IPS DF 4.7 (cell line): ENCODE results near the gene CCDC74A.
"Not testable (repeated sequence)": the region's sequence is repeated elsewhere in the genome, so short reads cannot be mapped to it uniquely, and the experiment has no call there.

Experiments used
- DNase-seq: peaks from one replicate; pipeline ENCODE4 v3.0.0-alpha.2; 2013; ENCODE audit warnings: low spot score; ENCODE audit errors: extremely low read depth

Gene CCDC74A

GRCh38 chr2:131527131-131528001, at the start of gene CCDC74A:
CCDC74A (plus strand) TSS chr2:131527888; CDS start chr2:131527971, 83 bp downstream.
- not testable (repeated sequence) for DNase-seq

GRCh38 chr2:131478074-131478849, 49.4 kb upstream of the CCDC74A start:
- not testable (repeated sequence) for DNase-seq

DNA sequence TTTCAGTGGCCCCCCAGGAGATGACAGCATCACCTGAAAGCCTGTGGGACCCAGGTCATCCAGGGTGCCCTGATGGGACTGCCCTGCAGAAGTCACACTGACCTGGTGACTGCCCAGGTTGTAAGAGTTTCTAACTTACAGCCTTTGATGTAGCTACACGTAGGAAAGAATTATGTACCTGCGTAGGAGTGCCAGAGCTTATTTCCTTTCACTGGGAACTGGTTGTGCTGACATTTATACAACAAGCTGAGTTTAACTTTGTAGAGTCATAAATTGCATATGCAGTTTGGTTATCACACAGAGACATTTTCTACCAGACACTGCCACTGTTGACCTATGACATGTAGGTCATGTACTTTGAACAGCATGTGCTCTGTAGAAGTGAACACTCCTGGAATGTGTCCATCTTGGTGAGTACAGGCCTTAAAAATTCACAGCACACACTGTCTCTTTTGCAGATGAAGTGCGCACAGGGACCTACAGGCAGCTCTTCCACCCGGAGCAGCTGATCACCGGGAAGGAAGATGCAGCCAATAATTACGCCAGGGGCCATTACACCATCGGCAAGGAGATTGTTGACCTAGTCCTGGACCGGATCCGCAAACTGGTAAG, 48.7 kb upstream of the CCDC74A start:
- DNase-seq = not testable (repeated sequence)

DNA sequence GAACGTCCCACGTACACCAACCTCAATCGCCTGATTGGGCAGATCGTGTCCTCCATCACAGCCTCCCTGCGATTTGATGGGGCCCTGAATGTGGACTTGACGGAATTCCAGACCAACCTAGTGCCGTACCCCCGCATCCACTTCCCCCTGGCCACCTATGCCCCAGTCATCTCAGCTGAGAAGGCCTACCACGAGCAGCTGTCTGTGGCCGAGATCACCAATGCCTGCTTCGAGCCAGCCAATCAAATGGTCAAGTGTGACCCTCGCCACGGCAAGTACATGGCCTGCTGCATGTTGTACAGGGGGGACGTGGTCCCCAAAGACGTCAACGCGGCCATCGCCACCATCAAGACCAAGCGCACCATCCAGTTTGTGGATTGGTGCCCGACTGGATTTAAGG, 47.3 kb upstream of the CCDC74A start:
- DNase-seq = not testable (repeated sequence)

DNA sequence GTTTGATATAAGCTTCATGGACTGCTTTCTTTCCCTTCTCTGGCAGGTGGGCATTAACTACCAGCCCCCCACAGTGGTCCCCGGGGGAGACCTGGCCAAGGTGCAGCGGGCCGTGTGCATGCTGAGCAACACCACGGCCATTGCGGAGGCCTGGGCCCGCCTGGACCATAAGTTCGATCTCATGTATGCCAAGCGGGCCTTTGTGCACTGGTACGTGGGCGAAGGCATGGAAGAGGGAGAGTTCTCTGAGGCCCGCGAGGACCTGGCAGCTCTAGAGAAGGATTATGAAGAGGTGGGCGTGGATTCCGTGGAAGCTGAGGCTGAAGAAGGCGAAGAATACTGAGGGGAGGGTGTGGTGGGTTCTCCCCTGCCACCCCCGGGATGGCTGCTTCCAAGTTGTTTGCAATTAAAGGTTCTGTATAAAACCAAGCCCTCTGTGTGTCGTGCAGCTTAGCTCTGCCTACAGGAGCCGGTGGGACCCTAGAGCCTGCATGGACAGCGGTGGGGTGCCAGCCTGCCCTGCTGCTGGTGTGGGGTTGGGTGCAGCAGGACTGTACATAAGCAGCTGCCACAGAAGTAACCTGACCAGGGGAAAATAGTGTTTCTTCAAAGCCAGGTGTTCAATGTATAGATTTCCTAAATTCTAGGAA, 45.1 kb upstream of the CCDC74A start:
- DNase-seq = not testable (repeated sequence)

- DNase-seq = not testable (repeated sequence)
Observed at GRCh38 chr2:131483981-131484820, 43.5 kb upstream of the CCDC74A start.

DNA sequence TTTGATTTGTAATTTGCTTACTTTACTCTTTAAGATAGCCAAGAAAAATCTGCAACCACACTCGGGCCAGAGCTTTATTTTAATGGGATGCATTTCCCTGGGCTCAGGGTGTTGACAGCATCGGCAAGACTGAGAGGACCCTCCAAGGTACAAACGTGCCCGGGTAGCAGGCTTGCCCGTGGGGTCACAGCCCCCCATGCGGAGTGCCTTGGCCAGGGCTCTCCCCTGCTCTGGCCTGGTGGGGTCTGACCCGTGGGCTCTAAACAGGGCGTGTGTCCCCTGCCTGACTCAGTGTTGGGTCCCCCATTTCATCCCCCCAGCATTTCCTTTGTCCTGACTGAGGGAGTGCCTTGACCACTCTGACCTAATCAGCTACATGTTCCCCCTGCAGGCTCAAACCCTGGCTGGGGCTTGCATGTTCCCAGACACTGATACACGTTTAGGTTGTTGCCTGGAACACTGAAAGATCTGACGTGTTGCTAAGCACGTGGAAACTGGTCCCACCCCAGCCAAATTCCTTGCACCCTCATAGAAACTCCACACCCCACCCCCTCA, 42.7 kb upstream of the CCDC74A start:
- not testable (repeated sequence) for DNase-seq

DNA sequence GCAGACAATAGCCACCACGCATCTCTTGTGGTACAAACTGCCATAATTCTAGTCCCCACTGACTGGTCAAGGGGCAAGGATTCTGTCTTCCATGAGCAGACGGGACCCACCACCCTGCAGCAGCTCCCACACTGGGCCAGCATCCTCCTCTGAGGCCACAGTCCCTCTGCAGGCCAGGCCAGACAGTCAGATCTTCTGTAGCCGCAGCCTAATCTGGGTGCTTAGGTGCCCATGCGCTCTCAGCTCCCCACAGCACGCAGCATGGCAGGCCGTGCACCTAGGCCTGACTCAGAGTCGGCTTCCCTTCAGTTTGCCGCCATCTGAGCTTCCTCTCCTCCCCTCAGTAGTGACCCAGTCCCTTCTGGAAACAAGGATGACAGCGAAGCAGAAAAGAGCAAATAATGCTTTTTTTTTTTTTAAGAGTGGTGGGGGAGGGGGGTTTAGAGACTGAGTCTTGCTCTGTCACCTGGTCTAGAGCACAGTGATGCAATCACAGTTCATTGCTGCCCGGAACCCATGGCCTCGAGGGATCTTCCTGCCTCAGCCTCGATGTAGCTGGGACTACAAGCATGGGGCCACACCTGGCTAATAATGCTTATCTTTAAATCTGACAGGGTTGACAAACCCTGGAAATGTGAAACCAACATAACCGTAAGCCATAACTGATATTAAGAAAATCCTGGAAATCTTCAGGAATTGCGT, 41.3 kb upstream of the CCDC74A start:
- DNase-seq = not testable (repeated sequence)

DNA sequence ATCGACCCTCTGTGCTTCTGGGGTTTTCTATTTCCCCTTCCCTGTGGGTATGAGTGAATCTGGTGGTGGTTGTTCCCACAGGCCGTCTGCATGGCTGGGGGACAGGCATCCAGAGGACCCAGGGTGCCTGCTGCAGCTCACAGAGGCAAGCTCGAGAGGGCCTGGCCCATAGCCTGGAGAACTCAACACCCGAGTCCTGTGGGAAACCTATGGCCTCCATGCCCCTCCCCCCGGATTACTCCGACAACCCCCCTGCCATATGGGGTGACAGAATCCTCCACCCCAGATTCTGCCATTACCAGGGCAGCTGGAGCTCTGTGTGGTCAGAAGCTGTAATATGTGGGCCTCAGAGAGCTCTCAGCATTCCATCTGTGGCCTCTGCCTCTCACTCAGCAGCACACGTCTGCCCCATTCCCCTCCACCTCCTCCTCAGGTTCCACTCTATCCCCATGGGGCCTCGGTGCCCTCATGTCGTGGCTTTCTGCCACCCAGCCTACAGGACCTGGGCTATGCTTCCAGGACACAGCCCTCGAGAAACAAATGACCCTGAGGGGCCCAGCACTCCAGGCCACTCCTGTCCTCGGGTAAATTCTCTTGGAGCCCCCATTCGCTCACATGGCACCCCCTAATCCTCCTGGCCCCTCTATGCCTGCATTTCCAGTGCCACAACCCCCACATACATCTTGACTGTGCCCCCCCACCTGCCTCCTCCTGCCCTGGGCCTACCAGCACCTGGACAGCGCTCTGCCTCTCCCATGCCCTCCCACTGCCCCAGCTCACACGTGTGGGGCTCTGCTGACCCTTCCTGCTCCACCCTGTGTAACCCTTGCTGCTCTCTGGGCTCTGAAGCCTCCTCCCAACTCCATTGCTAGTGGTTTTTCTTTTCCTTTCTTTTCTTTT, 39.1 kb upstream of the CCDC74A start:
- DNase-seq = no peak

GRCh38 chr2:131490616-131491468, 36.8 kb upstream of the CCDC74A start:
- not testable (repeated sequence) for DNase-seq

- DNase-seq = not testable (repeated sequence)
Observed at GRCh38 chr2:131491469-131491836, 36.2 kb upstream of the CCDC74A start.

- not testable (repeated sequence) for DNase-seq
Observed at GRCh38 chr2:131492015-131492417, 35.7 kb upstream of the CCDC74A start, which contains the start of gene MZT2A. MZT2A (minus strand) TSS chr2:131492397; CDS start chr2:131492376, 21 bp downstream.

DNA sequence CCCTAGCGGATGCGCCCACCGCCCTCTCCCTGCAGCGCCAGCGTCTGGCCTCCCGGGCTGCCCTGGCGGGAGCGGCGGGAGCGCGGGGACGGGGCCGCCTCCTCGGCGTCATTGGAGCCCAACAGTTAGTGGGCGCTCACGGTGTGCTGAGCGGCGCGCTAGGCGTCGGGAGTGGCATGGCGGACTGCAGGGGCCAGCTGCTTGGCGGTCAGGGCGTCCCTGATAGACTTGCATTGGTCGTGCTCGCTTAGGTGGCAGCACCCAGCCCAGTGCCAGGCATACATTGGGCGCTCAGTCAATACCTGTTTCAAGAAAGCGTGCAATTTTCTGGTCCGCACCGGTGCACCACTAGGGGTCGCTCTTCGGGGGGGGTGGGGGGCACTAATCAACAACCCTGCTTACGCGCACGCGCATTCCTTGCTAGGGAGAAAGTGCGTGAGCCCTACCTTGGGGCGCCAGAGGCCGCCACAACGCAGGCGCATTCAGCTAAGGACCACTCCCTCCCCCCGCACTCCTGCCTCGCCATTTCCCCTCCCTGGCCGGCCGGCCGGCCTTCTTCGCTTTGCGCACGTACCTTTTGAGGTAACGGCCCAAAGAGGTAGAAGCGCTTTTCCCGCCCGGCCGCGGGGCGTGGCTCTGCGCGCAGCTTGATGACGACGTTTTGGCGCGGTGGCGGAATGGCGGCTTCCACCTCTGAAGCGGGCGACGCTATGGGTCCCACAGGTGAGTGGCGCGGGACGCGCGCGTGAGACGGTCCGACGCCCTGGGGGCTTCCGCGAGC, 35.1 kb upstream of the CCDC74A start:
- DNase-seq = peak; percentile 51

GRCh38 chr2:131493199-131493968, 34.3 kb upstream of the CCDC74A start:
- DNase-seq = no peak

GRCh38 chr2:131495506-131495905, 32.2 kb upstream of the CCDC74A start:
- DNase-seq = not testable (repeated sequence)
